Tibial nerve (tissue), 4 donors: Measurements from ENCODE around the gene BTBD6. TPM values are rescaled to one million over a fixed set of nuclear protein-coding genes. Genes with fewer than 3 reads are reported as not detected.

ENCODE experiments used
- DNase-seq, 2 donors: peaks; one replicate each; pipeline ENCODE4 v3.0.0-alpha.2; 2019; ENCODE audit warnings: low spot score in 2 of 2
- H3K27ac ChIP-seq, 4 donors: fragments of 200-600 bp; sonication (generic) in 3 of 4; one replicate each; pipeline ENCODE4 v1.5.1; 2017 to 2019; ENCODE audit warnings: mild to moderate bottlenecking in 1 of 4
- H3K27me3 ChIP-seq, 2 donors: fragments of 200-600 bp; sonication (generic) in 1 of 2; one replicate each; pipeline versions ENCODE4 v1.5.1 to v1.6.0; 2017 to 2019
- H3K36me3 ChIP-seq, 3 donors: fragments of 200-600 bp; sonication (generic); one replicate each; pipeline ENCODE4 v1.5.1; 2018 to 2019
- H3K4me1 ChIP-seq, 4 donors: fragments of 200-600 bp; sonication (generic) in 3 of 4; one replicate each; pipeline ENCODE4 v1.5.1; 2017 to 2019
- H3K4me3 ChIP-seq, 4 donors: fragments of 200-600 bp; sonication (generic) in 3 of 4; one replicate each; pipeline ENCODE4 v1.5.1; 2017 to 2019; ENCODE audit warnings: mild to moderate bottlenecking in 1 of 4, moderate library complexity in 1 of 4
- H3K9me3 ChIP-seq, 4 donors: fragments of 200-600 bp; sonication (generic) in 3 of 4; one replicate each; pipeline ENCODE4 v1.5.1; 2017 to 2019
- CTCF ChIP-seq, 5 experiments: fragments of 200-600 bp in 3 of 5; fragments of 450-650 bp in 2 of 5; sonication (generic) in 3 of 5; IDR thresholded peaks; one replicate each; pipeline ENCODE4 v1.5.1; 2016 to 2019; ENCODE audit warnings: antibody characterized with exemption in 5 of 5, mild to moderate bottlenecking in 3 of 5, moderate library complexity in 2 of 5
- EP300 ChIP-seq, 2 donors: sonication (generic); formaldehyde crosslinking; IDR thresholded peaks; one replicate each; pipeline ENCODE4 v1.6.1; 2017; ENCODE audit warnings: antibody characterized with exemption in 2 of 2, mild to moderate bottlenecking in 1 of 2
- POLR2A ChIP-seq, 2 donors: fragments of 450-650 bp; IDR thresholded peaks; one replicate each; pipeline ENCODE4 v1.6.1; 2017; ENCODE audit warnings: antibody characterized with exemption in 2 of 2, mild to moderate bottlenecking in 2 of 2, moderate library complexity in 2 of 2
- WGBS, 2 donors: methylation state at CpG; one replicate each; pipeline ENCODE4 v1.1.5; 2018; 5-methylcytosine and 5-hydroxymethylcytosine counted together
- total RNA-seq, 4 donors: library from RNA; depleted of rRNA; stranded (reverse); fragments of >200 nt; gene quantifications; one replicate each; pipeline ENCODE4 v1.1.0, GENCODE V29; 2016

BTBD6 gene
- total RNA-seq, 4 donors from 2014 or later = 53.7 to 61.2 (median 53.9) TPM

DNA sequence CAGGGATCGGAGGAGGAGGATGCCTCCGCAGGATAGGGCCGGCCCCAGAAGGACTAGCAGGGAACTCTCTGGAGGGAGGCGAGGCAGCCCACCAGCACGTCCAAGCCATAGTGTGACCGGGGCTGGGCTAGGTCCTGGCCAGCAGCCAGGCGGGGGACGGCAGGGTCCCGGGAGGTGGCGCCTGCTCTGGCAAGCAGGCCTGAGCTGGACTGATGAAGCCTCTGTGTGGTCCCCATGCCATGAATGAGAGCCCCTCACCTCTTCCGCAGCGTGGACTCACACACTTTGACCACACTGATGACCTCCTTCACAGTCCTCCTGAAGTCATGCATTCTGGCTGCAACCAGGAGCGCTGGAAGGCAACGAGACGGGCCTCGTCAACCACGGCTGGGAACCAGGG lies 19.8 kb upstream of the BTBD6 start:
- H3K36me3 ChIP-seq = peaks cover 0 to 46% (median 0%) of the 10 kb centered on the region in 3 donors

DNA sequence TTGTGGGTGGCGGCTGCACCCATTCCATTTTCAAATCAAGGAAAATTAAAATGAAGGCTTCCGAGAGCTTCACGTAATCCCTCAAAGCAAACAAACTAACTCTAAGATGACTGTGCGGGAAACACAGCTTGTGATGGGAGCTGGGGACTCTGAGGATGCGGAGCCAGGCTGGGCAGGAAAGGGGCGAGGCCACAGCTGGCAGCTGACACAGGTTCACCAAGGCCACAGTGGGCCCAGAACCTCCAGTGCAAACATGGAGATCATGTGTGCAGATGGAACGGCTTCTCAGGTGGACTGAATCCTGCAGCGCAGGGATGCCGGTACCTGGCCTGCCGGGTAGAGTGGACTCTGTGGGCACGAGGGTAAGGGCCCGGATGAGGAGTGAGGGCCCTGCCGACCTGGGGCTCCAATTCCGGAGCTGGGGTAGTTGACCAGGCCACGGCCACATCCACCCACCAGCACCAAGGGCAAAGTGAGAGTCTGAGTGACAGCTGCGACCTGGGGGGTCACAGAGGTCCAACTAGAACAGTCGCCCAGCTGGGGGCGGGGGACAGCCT lies 19.2 kb upstream of the BTBD6 start:
- no peaks in the 10 kb centered on the region for H3K9me3 ChIP-seq
- H3K4me1 ChIP-seq = no peaks in the 10 kb centered on the region
- H3K36me3 ChIP-seq = peaks cover 0 to 40% (median 0%) of the 10 kb centered on the region in 3 donors
- no peak overlapping the region for H3K27ac ChIP-seq
- 93 to 95% methylated on average over 15 of the region's 18 CpGs for WGBS, 2 donors
- no peaks in the 10 kb centered on the region for H3K27me3 ChIP-seq
- H3K4me3 ChIP-seq = no peak overlapping the region
- no peak for TF ChIP-seq POLR2A (IDR thresholded peaks at IDR 0.05)
- TF ChIP-seq EP300 (IDR thresholded peaks at IDR 0.05) = no peak
- TF ChIP-seq CTCF (IDR thresholded peaks at IDR 0.05) = no peak
- DNase-seq = no peak

More for the DNA sequence above, 19.8 kb upstream of the BTBD6 start:
- TF ChIP-seq EP300 (IDR thresholded peaks at IDR 0.05) = no peak
- 46 to 59% methylated on average over 14 to 17 of the region's 17 CpGs for WGBS, 2 donors
- Histone ChIP-seq H3K27ac (no peak overlapping the region), H3K4me1 (no peaks in the 10 kb centered on the region), H3K27me3 (no peaks in the 10 kb centered on the region), H3K9me3 (no peaks in the 10 kb centered on the region), H3K4me3 (no peak overlapping the region)
- DNase-seq = no peak

GRCh38 chr14:105240811-105241576 lies 7.3 kb upstream of the BTBD6 start:
- DNase-seq = no peak
- H3K27ac ChIP-seq = no peak overlapping the region
- no peak overlapping the region for H3K4me3 ChIP-seq
- no peaks in the 10 kb centered on the region for H3K9me3 ChIP-seq
- H3K4me1 ChIP-seq = no peaks in the 10 kb centered on the region
- TF ChIP-seq EP300 (IDR thresholded peaks at IDR 0.05) (no peak), CTCF (IDR thresholded peaks at IDR 0.05) (no peak), POLR2A (IDR thresholded peaks at IDR 0.05) (no peak)
- H3K36me3 ChIP-seq = peaks cover 0 to 25% (median 3%) of the 10 kb centered on the region in 3 donors
- no peaks in the 10 kb centered on the region for H3K27me3 ChIP-seq
- WGBS, 2 donors = 92 to 94% methylated on average over 14 to 27 of the region's 31 CpGs

DNA sequence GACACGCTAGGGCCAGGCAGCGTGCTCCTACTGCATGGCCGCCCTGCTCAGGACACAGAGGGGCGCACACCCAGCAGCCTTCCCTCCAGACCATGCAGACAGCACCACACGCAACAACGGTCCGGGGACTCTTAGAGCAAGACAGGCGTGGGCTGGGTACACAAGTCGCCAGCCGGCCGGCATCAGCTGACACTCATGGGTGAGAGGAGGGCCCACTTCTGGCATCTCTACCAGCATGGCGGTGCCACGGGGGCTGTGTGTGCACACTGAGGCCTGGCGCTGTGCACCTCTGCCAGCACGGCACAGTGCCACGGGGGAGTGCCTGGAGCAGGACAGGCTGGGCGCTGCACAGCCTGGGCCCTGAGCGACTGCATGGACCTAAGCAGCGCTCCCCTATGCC lies 6.7 kb upstream of the BTBD6 start:
- no peaks in the 10 kb centered on the region for H3K9me3 ChIP-seq
- peaks cover 0 to 29% (median 3%) of the 10 kb centered on the region in 3 donors for H3K36me3 ChIP-seq
- no peaks in the 10 kb centered on the region for H3K27me3 ChIP-seq
- no peak overlapping the region for H3K4me3 ChIP-seq
- WGBS, 2 donors = 85 to 96% methylated on average over 5 to 13 of the region's 19 CpGs
- no peak for DNase-seq
- no peak overlapping the region for H3K27ac ChIP-seq
- H3K4me1 ChIP-seq = no peaks in the 10 kb centered on the region
- TF ChIP-seq POLR2A (IDR thresholded peaks at IDR 0.05) (no peak), CTCF (IDR thresholded peaks at IDR 0.05) (no peak), EP300 (IDR thresholded peaks at IDR 0.05) (no peak)

DNA sequence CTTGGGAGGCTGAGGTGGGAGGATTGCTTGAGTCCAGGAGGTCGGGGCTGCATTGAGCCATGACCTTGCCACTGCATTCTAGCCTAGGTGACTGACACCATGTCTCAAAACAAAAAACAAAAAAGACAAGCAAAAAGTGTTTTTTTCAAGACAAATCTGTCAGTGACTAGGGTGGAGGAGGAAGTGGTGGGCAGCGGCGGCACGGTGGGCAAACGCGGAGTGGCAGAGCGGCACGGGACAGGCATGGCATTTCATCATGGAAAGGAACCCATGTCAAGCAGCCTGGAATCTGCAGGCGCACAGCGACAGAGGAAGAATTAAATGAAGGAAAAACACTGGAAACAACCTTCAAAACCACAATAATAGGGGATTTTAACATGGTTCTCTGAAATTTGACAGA lies 4.0 kb upstream of the BTBD6 start:
- TF ChIP-seq CTCF (IDR thresholded peaks at IDR 0.05) (no peak), POLR2A (IDR thresholded peaks at IDR 0.05) (no peak), EP300 (IDR thresholded peaks at IDR 0.05) (no peak)
- H3K27ac ChIP-seq = no peak overlapping the region
- no peak overlapping the region for H3K4me3 ChIP-seq
- no peaks in the 10 kb centered on the region for H3K27me3 ChIP-seq
- no peaks in the 10 kb centered on the region for H3K9me3 ChIP-seq
- peaks cover 0 to 36% (median 3%) of the 10 kb centered on the region in 3 donors for H3K36me3 ChIP-seq
- 75 to 81% methylated on average over 10 of the region's 10 CpGs for WGBS, 2 donors
- H3K4me1 ChIP-seq = peaks cover 0 to 15% (median 6%) of the 10 kb centered on the region in 4 donors
- no peak for DNase-seq
